H1 (cell line): ENCODE data around the gene WRAP73. TPM values are rescaled to one million over a fixed set of nuclear protein-coding genes. Genes with fewer than 3 reads are reported as not detected.

ENCODE experiments used
- CTCF ChIA-PET: fragments of 300-600 bp; sonication (Branson Sonifier 250); formaldehyde crosslinking; loops from one replicate; lab custom pipeline; 2021; ENCODE audit not compliant: partially characterized antibody; lab: Charles Lee
- POLR2A ChIA-PET: fragments of 300-600 bp; sonication (Branson Sonifier 250); formaldehyde crosslinking; loops from one replicate; lab custom pipeline; 2021; ENCODE audit warnings: inconsistent platforms; ENCODE audit not compliant: partially characterized antibody; lab: Charles Lee
- DNase-seq, 2 experiments: peaks; one replicate each; pipeline versions ENCODE4 v3.0.0 to v3.0.0-alpha.2; 2010 to 2022; ENCODE audit warnings: low spot score in 2 of 2, low read depth in 1 of 2, mixed read lengths in 1 of 2
- FAIRE-seq: peaks from 2 replicates; lab custom pipeline; 2011; peaks lifted over from hg19 to GRCh38; lab: Jason Lieb, UNC
- H2AFZ ChIP-seq: 2 replicates; pipeline ENCODE4 v1.8.1; 2012; ENCODE audit warnings: low read length, inconsistent platforms
- H2AK5ac ChIP-seq: 2 replicates; pipeline ENCODE4 v1.6.1; 2013; ENCODE audit warnings: low read depth, low read length
- H2BK120ac ChIP-seq: replicated peaks from 2 replicates; pipeline ENCODE3; 2013; ENCODE audit warnings: low read depth, low read length, inconsistent platforms
- H2BK12ac ChIP-seq: 2 replicates; pipeline ENCODE4 v1.6.1; 2013; ENCODE audit warnings: low read depth, low read length
- H2BK15ac ChIP-seq: 2 replicates; pipeline ENCODE4 v1.6.1; 2013; ENCODE audit warnings: low read length
- H2BK20ac ChIP-seq: 2 replicates; pipeline ENCODE4 v1.6.1; 2013; ENCODE audit warnings: low read length
- H2BK5ac ChIP-seq: 2 replicates; pipeline ENCODE4 v1.6.1; 2013; ENCODE audit warnings: low read depth, low read length
- H3K14ac ChIP-seq: 2 replicates; pipeline ENCODE4 v1.6.1; 2013; ENCODE audit warnings: inconsistent platforms; ENCODE audit not compliant: insufficient read length
- H3K18ac ChIP-seq: 2 replicates; pipeline ENCODE4 v1.6.1; 2013; ENCODE audit warnings: low read length; ENCODE audit errors: extremely low read depth
- H3K23ac ChIP-seq: 2 replicates; pipeline ENCODE4 v1.6.1; 2013; ENCODE audit warnings: inconsistent platforms; ENCODE audit not compliant: insufficient read length
- H3K23me2 ChIP-seq: 2 replicates; pipeline ENCODE4 v1.6.1; 2013; ENCODE audit warnings: low read depth, low read length
- H3K27ac ChIP-seq: 2 replicates; pipeline ENCODE4 v1.6.1; 2011; ENCODE audit warnings: low read depth, low read length, inconsistent platforms
- H3K27me3 ChIP-seq, 4 experiments: replicated peaks in 1 of 4; 1 replicate in 1 of 4; 2 replicates in 3 of 4; pipeline versions ENCODE4 v1.6.1 to v1.8.1; 2011 to 2013; ENCODE audit warnings: low read length in 3 of 4, mild to moderate bottlenecking in 3 of 4, inconsistent platforms in 2 of 4, mixed read lengths in 2 of 4, moderate library complexity in 1 of 4; ENCODE audit not compliant: control insufficient read depth in 3 of 4, insufficient read depth in 3 of 4; ENCODE audit errors: extremely low read depth in 1 of 4
- H3K36me3 ChIP-seq, 4 experiments: 2 replicates each; pipeline versions ENCODE4 v1.6.1 to v1.8.1; 2011 to 2013; ENCODE audit warnings: mild to moderate bottlenecking in 4 of 4, low read length in 3 of 4, moderate library complexity in 2 of 4, control low read depth in 1 of 4, inconsistent platforms in 1 of 4; ENCODE audit not compliant: insufficient read depth in 4 of 4, control insufficient read depth in 2 of 4
- H3K4ac ChIP-seq: replicated peaks from 2 replicates; pipeline ENCODE3; 2013; ENCODE audit warnings: low read length, low read depth, mixed read lengths, inconsistent platforms; ENCODE audit not compliant: insufficient read length
- H3K4me1 ChIP-seq, 4 experiments: replicated peaks in 1 of 4; 1 replicate in 1 of 4; 2 replicates in 3 of 4; pipeline versions ENCODE4 v1.6.1 to v1.8.1; 2011 to 2013; ENCODE audit warnings: low read length in 3 of 4, inconsistent platforms in 2 of 4, mixed read lengths in 1 of 4; ENCODE audit not compliant: insufficient read depth in 4 of 4, control insufficient read depth in 3 of 4
- H3K4me2 ChIP-seq, 2 experiments: 2 replicates each; pipeline versions ENCODE4 v1.6.1 to v1.8.1; 2011 to 2013; ENCODE audit warnings: low read depth in 2 of 2, low read length in 2 of 2, control low read depth in 1 of 2, inconsistent platforms in 1 of 2, mild to moderate bottlenecking in 1 of 2; ENCODE audit not compliant: insufficient read depth in 1 of 2
- H3K4me3 ChIP-seq, 4 experiments: fragments of 200-600, 300-600 bp in 1 of 4; sonication (generic), shearing (Covaris generic), sonication (Bioruptor Twin) in 1 of 4; 2 replicates each; pipeline versions ENCODE4 v1.5.1 to v1.8.1; 2011 to 2016; ENCODE audit warnings: low read length in 4 of 4, low read depth in 3 of 4, control low read depth in 2 of 4, inconsistent platforms in 2 of 4, mild to moderate bottlenecking in 2 of 4, mixed read lengths in 1 of 4, moderate library complexity in 1 of 4; ENCODE audit not compliant: insufficient read depth in 2 of 4; ENCODE audit errors: extremely low read depth in 1 of 4
- H3K56ac ChIP-seq: replicated peaks from 2 replicates; pipeline ENCODE3; 2013; ENCODE audit warnings: low read depth, mild to moderate bottlenecking, mixed read lengths, low read length, inconsistent platforms; ENCODE audit not compliant: insufficient read length
- H3K79me1 ChIP-seq: 2 replicates; pipeline ENCODE4 v1.6.1; 2013; ENCODE audit warnings: low read depth, low read length, control low read depth
- H3K79me2 ChIP-seq, 2 experiments: 2 replicates each; pipeline versions ENCODE4 v1.6.1 to v1.8.1; 2012 to 2013; ENCODE audit warnings: low read length in 2 of 2, mild to moderate bottlenecking in 2 of 2, inconsistent platforms in 1 of 2; ENCODE audit not compliant: insufficient read depth in 2 of 2, control insufficient read depth in 1 of 2
- H3K9ac ChIP-seq, 4 experiments: replicated peaks in 1 of 4; 1 replicate in 1 of 4; 2 replicates in 3 of 4; pipeline versions ENCODE4 v1.6.1 to v1.8.1; 2011 to 2013; ENCODE audit warnings: low read depth in 3 of 4, low read length in 3 of 4, control low read depth in 2 of 4, mild to moderate bottlenecking in 2 of 4, moderate library complexity in 2 of 4, inconsistent platforms in 1 of 4; ENCODE audit errors: extremely low read depth in 1 of 4
- H3K9me3 ChIP-seq, 2 experiments: 2 replicates each; pipeline versions ENCODE4 v1.6.1 to v1.8.1; 2012 to 2013; ENCODE audit warnings: mild to moderate bottlenecking in 2 of 2, moderate library complexity in 2 of 2, control low read depth in 1 of 2, inconsistent platforms in 1 of 2, low read depth in 1 of 2, low read length in 1 of 2, mixed read lengths in 1 of 2; ENCODE audit not compliant: insufficient read depth in 2 of 2
- H4K20me1 ChIP-seq, 2 experiments: replicated peaks in 1 of 2; 2 replicates each; pipeline versions ENCODE3 to v1.8.1; 2011 to 2013; ENCODE audit warnings: inconsistent platforms in 2 of 2, low read length in 2 of 2, mild to moderate bottlenecking in 1 of 2; ENCODE audit not compliant: insufficient read depth in 2 of 2, control insufficient read depth in 1 of 2
- H4K5ac ChIP-seq: 2 replicates; pipeline ENCODE4 v1.6.1; 2013; ENCODE audit warnings: low read length, low read depth, mixed read lengths, inconsistent platforms; ENCODE audit not compliant: insufficient read length
- H4K8ac ChIP-seq: 2 replicates; pipeline ENCODE4 v1.8.0; 2013; ENCODE audit warnings: mild to moderate bottlenecking, moderate library complexity, low read length, inconsistent platforms; ENCODE audit not compliant: insufficient read depth; ENCODE audit errors: extremely low read depth
- H4K91ac ChIP-seq: replicated peaks from 2 replicates; pipeline ENCODE3; 2013; ENCODE audit warnings: low read length, mixed read lengths, inconsistent platforms; ENCODE audit not compliant: insufficient read length
- CTBP2 ChIP-seq: IDR thresholded peaks from 2 replicates; pipeline ENCODE4 v1.7.0; 2011; ENCODE audit warnings: borderline replicate concordance, mild to moderate bottlenecking, moderate library complexity, mixed read lengths, low read length; ENCODE audit not compliant: insufficient read depth, insufficient read length
- EZH2 ChIP-seq: fragments of 200-600 bp; sonication (generic); IDR thresholded peaks from 2 replicates; pipeline ENCODE4 v1.7.1; 2012; ENCODE audit warnings: low read depth, mild to moderate bottlenecking, moderate library complexity, low read length, inconsistent platforms; ENCODE audit not compliant: severe bottlenecking
- HDAC2 ChIP-seq, 2 experiments: fragments of 300-600 bp in 1 of 2; sonication (generic) in 1 of 2; IDR thresholded peaks; 2 replicates each; pipeline ENCODE4 v1.6.1; 2011 to 2012; ENCODE audit warnings: low read depth in 2 of 2, low read length in 2 of 2, mild to moderate bottlenecking in 2 of 2, moderate library complexity in 2 of 2, borderline replicate concordance in 1 of 2, inconsistent platforms in 1 of 2
- KDM4A ChIP-seq: IDR thresholded peaks from one replicate; pipeline ENCODE4 v1.7.1; 2012; ENCODE audit warnings: low read depth, mild to moderate bottlenecking, moderate library complexity, low read length, inconsistent platforms; ENCODE audit not compliant: severe bottlenecking
- POLR2AphosphoS5 ChIP-seq: IDR thresholded peaks from 2 replicates; pipeline ENCODE4 v1.6.1; 2011; ENCODE audit warnings: low read depth, low read length
- RXRA ChIP-seq: IDR thresholded peaks from 2 replicates; pipeline ENCODE4 v1.6.1; 2011; ENCODE audit warnings: low read depth, mild to moderate bottlenecking, low read length, moderate library complexity; ENCODE audit not compliant: insufficient read depth
- SIN3A ChIP-seq, 2 experiments: IDR thresholded peaks in 1 of 2; conservative IDR thresholded peaks in 1 of 2; 2 replicates each; pipeline ENCODE4 v1.6.1; 2011 to 2012; ENCODE audit warnings: low read length in 2 of 2, improper control_type of control experiment in 1 of 2, low read depth in 1 of 2, mild to moderate bottlenecking in 1 of 2
- SP4 ChIP-seq: IDR thresholded peaks from 2 replicates; pipeline ENCODE4 v1.6.1; 2012; ENCODE audit warnings: low read length, inconsistent platforms
- WGBS, 2 experiments: shearing (Covaris generic) in 1 of 2; methylation state at CpG; one replicate each; pipeline versions ENCODE4 v1.1.6 to v1.1.7; 2013 to 2015; ENCODE audit warnings: low lambda C conversion rate in 2 of 2, mixed read lengths in 2 of 2, inconsistent platforms in 1 of 2, low coverage in 1 of 2, missing lambda C conversion rate in 1 of 2; ENCODE audit not compliant: insufficient replicate concordance in 2 of 2, insufficient coverage in 1 of 2, insufficient read length in 1 of 2; ENCODE audit errors: extremely low coverage in 1 of 2, missing lambda C conversion rate in 1 of 2; 5-methylcytosine and 5-hydroxymethylcytosine counted together
- polyA plus RNA-seq, 7 experiments: library from polyadenylated mRNA; depleted of rRNA in 3 of 7; stranded (reverse) in 5 of 7; unstranded in 2 of 7; fragments of >200 nt in 5 of 7; fragments of 200-250 nt in 2 of 7; gene quantifications; 1 replicate in 5 of 7; 2 replicates in 1 of 7; 4 replicates in 1 of 7; pipeline versions ENCODE4 v1.2.1 to v1.2.3, GENCODE V29; 2011 to 2013; ENCODE audit warnings: missing spikeins in 2 of 7, mixed read lengths in 2 of 7
- total RNA-seq: library from RNA; stranded (reverse); fragmentation: NEBNext Ultra II Directional; extraction: Animal tissue kit (Norgen Biotek cat#: 25700); gene quantifications from 2 replicates; pipeline ENCODE4 v1.2.1, GENCODE V29; 2021

The WRAP73 gene
- total and polyA plus RNA-seq, 2 of the 8 experiments (the other 6 are each of a cell fraction or from before 2014, with no cell fraction given): 30.3 to 50.7 TPM

- H2BK20ac ChIP-seq: no peak overlapping the region
- peak overlapping the region; percentile 46; the same call in 1 of the 2 replicates for H2BK15ac ChIP-seq
- H3K36me3 ChIP-seq: no peaks in the 10 kb centered on the region
- no peak overlapping the region for H4K5ac ChIP-seq
- H2BK12ac ChIP-seq: peak overlapping the region; percentile 60; the same call in 1 of the 2 replicates
- H3K9me3 ChIP-seq: no peaks in the 10 kb centered on the region
- FAIRE-seq: no peak
- 79% methylated on average over 28 of the region's 29 CpGs; no CpG with 5 or more reads in 1 of the 2 experiments for WGBS, 2 experiments
- no peak for DNase-seq
- H3K79me2 ChIP-seq: no peaks in the 10 kb centered on the region
- H3K4me2 ChIP-seq: no peak overlapping the region
- peak overlapping the region; percentile 27 for H4K91ac ChIP-seq
- H3K27ac ChIP-seq: no peak overlapping the region
- H4K8ac ChIP-seq: no peak overlapping the region; the same call in 1 of the 2 replicates
- H3K4me1 ChIP-seq: peaks cover 0 to 30% (median 22%) of the 10 kb centered on the region in 4 experiments; a peak in 6 of 7 replicates
- no peak overlapping the region for H2BK5ac ChIP-seq
- H4K20me1 ChIP-seq: peaks cover 0 to 1% of the 10 kb centered on the region in 2 experiments
- ChIA-PET CTCF (interaction anchor here (0.8 to 2.2 kb wide), 8 partner anchors 13 to 57 kb away, joined by 3 to 7 read pairs (median 3); no protein-coding TSS in a partner anchor), POLR2A (interaction anchor here (1.5 kb wide), 1 partner anchor 64 kb away, joined by 3 read pairs; no protein-coding TSS in a partner anchor)
- no peak for TF ChIP-seq RXRA
- TF ChIP-seq SIN3A (conservative IDR thresholded peaks at IDR 0.05 in 1 of 2, IDR thresholded peaks at IDR 0.05 in 1 of 2; ENCODE audit: low read depth in 1 of 2, low read length in 2 of 2): no peak
- TF ChIP-seq CTBP2: no peak
- TF ChIP-seq KDM4A: no peak
- TF ChIP-seq EZH2: no peak
- TF ChIP-seq HDAC2 (IDR thresholded peaks at IDR 0.05; ENCODE audit: borderline replicate concordance in 1 of 2, low read depth in 2 of 2, low read length in 2 of 2): no peak
- TF ChIP-seq SP4: no peak
- no peak for TF ChIP-seq POLR2AphosphoS5
- no peak overlapping the region for H2BK120ac ChIP-seq
- H3K4me3 ChIP-seq: no peak overlapping the region
- no peak overlapping the region for H2AFZ ChIP-seq
- H3K56ac ChIP-seq: no peak overlapping the region
- no peak overlapping the region for H3K23ac ChIP-seq
- H3K4ac ChIP-seq: peak overlapping the region; percentile 69
- H3K27me3 ChIP-seq: peaks cover 0 to 3% (median 0%) of the 10 kb centered on the region in 4 experiments; a peak in 2 of 7 replicates
- H2AK5ac ChIP-seq: no peak overlapping the region
- no peak overlapping the region for H3K18ac ChIP-seq
- peaks cover 4% of the 10 kb centered on the region; the same call in 1 of the 2 replicates for H3K23me2 ChIP-seq
- no peak overlapping the region for H3K9ac ChIP-seq
- H3K79me1 ChIP-seq: no peaks in the 10 kb centered on the region
- no peak overlapping the region for H3K14ac ChIP-seq
Measured at GRCh38 chr1:3671371-3672180, 21.7 kb upstream of the WRAP73 start.
